Calu3 (cell line): ENCODE measurements around the gene KLHL10. TPM values are rescaled to one million over a fixed set of nuclear protein-coding genes. Genes with fewer than 3 reads are reported as not detected.

ENCODE experiments used
- BruUV-seq: library from RNA; stranded (reverse); fragments of 400-500 nt; replicated peaks from 2 replicates; lab custom pipeline; 2021; lab: Mats Ljungman, UMichigan
- CTCF ChIA-PET: fragments of 300-600 bp; sonication (Branson Sonifier 250); formaldehyde crosslinking; loops from one replicate; lab custom pipeline; 2022; ENCODE audit warnings: antibody characterized with exemption; lab: Charles Lee
- DNase-seq: peaks from one replicate; pipeline ENCODE4 v3.0.0; 2022
- H3K27ac Mint-ChIP-seq: one replicate; pipeline ENCODE4 v1.8.0; 2022; ENCODE audit warnings: mixed read lengths; ENCODE audit not compliant: unreplicated experiment
- H3K27me3 Mint-ChIP-seq: one replicate; pipeline ENCODE4 v1.8.0; 2022; ENCODE audit warnings: mixed read lengths; ENCODE audit not compliant: unreplicated experiment
- H3K36me3 Mint-ChIP-seq: one replicate; pipeline ENCODE4 v1.8.0; 2022; ENCODE audit warnings: mild to moderate bottlenecking, moderate library complexity, mixed read lengths; ENCODE audit not compliant: insufficient read depth, unreplicated experiment
- H3K4me1 Mint-ChIP-seq: one replicate; pipeline ENCODE4 v1.8.0; 2022; ENCODE audit warnings: mild to moderate bottlenecking, low read depth, mixed read lengths; ENCODE audit not compliant: unreplicated experiment
- H3K4me3 Mint-ChIP-seq: one replicate; pipeline ENCODE4 v1.8.0; 2022; ENCODE audit warnings: mild to moderate bottlenecking, low read depth, moderate library complexity, mixed read lengths; ENCODE audit not compliant: unreplicated experiment
- H3K9me3 Mint-ChIP-seq: one replicate; pipeline ENCODE4 v1.8.0; 2022; ENCODE audit warnings: low read depth, mixed read lengths; ENCODE audit not compliant: unreplicated experiment
- intact Hi-C: fragments of 100-400 bp; cut with micrococcal nuclease; formaldehyde crosslinking; loops from one replicate; pipeline ENCODE4 v1.10.0; 2022; ENCODE audit not compliant: unreplicated experiment
- total RNA-seq: library from RNA; stranded (reverse); gene quantifications from 2 replicates; pipeline ENCODE4 v1.2.3, GENCODE V29; 2022
- TF ChIP-seq, protein P1 (sequence below): fragments of 200-600 bp; IDR thresholded peaks from one replicate; pipeline ENCODE4 v1.8.0; 2022; ENCODE audit warnings: antibody characterized with exemption; ENCODE audit not compliant: unreplicated experiment

The KLHL10 gene
- total RNA-seq, 1 experiment from 2014 or later: not detected

DNA sequence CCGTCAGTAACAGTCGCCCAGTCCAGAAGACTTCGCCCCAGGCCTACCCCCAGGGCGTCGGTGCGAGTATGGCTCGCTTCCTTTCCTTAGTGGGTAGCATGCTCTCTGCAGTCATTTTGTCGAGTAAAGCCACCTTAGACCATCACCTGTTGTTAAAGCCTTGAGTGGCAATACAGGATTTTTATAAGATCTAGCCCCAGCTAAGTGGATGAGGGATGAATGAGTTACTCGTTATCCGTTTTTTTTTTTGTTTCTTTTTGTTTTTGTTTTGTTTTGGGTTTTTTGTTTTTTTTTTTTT, 27.9 kb downstream of the KLHL10 start:
- intact Hi-C loops: no loop called here
- H3K4me1 Mint-ChIP-seq: peaks cover 9% of the 10 kb centered on the region
- BruUV-seq: no TSS peak
- H3K4me3 Mint-ChIP-seq: no peak overlapping the region
- CTCF ChIA-PET: interaction anchor here (0.7 to 1.9 kb wide), 4 partner anchors 14 to 242 kb away, joined by 3 to 7 read pairs (median 4); partner anchors contain the start of gene EIF1
- H3K36me3 Mint-ChIP-seq: peaks cover 38% of the 10 kb centered on the region
- TF ChIP-seq, protein P1, sequence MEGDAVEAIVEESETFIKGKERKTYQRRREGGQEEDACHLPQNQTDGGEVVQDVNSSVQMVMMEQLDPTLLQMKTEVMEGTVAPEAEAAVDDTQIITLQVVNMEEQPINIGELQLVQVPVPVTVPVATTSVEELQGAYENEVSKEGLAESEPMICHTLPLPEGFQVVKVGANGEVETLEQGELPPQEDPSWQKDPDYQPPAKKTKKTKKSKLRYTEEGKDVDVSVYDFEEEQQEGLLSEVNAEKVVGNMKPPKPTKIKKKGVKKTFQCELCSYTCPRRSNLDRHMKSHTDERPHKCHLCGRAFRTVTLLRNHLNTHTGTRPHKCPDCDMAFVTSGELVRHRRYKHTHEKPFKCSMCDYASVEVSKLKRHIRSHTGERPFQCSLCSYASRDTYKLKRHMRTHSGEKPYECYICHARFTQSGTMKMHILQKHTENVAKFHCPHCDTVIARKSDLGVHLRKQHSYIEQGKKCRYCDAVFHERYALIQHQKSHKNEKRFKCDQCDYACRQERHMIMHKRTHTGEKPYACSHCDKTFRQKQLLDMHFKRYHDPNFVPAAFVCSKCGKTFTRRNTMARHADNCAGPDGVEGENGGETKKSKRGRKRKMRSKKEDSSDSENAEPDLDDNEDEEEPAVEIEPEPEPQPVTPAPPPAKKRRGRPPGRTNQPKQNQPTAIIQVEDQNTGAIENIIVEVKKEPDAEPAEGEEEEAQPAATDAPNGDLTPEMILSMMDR: no peak
- no peaks in the 10 kb centered on the region for H3K27me3 Mint-ChIP-seq
- no peaks in the 10 kb centered on the region for H3K9me3 Mint-ChIP-seq
- H3K27ac Mint-ChIP-seq: peak overlapping the region; percentile 42
- no peak for DNase-seq

DNA sequence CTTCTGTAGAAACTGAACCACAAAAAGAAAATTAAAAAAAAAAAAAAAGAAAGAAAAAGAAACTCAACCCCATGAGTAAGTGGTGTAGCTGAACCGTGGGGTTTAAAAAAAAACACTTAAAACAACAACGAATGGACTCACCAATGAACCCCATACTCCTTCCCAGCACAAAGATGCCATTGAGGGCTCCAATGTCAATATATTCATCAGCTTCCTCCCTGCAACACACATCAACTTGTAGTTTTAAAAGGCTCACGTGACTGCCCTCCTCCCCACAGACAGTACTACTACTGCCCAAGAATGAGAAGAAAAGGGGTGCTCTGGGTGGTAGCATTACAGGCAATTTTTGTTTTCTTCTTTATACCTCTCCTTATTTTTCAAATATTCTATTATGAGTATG, 30.9 kb downstream of the KLHL10 start:
- BruUV-seq: no TSS peak
- H3K27me3 Mint-ChIP-seq: no peaks in the 10 kb centered on the region
- intact Hi-C loops: no loop called here
- no peak for DNase-seq
- H3K27ac Mint-ChIP-seq: no peak overlapping the region
- no peaks in the 10 kb centered on the region for H3K4me1 Mint-ChIP-seq
- peaks cover 69% of the 10 kb centered on the region for H3K36me3 Mint-ChIP-seq
- no peaks in the 10 kb centered on the region for H3K9me3 Mint-ChIP-seq
- no peak overlapping the region for H3K4me3 Mint-ChIP-seq
- TF ChIP-seq, protein P1: no peak
- CTCF ChIA-PET: no interaction called here

GRCh38 chr17:41869426-41869825, 31.8 kb downstream of the KLHL10 start:
- CTCF ChIA-PET: no interaction called here
- Mint-ChIP-seq H3K4me3 (no peak overlapping the region), H3K9me3 (no peaks in the 10 kb centered on the region), H3K36me3 (peaks cover 77% of the 10 kb centered on the region), H3K27me3 (no peaks in the 10 kb centered on the region), H3K4me1 (no peaks in the 10 kb centered on the region), H3K27ac (no peak overlapping the region)
- intact Hi-C loops: no loop called here
- no peak for DNase-seq
- TF ChIP-seq, protein P1: no peak
- BruUV-seq: no TSS peak

- no peak for DNase-seq
- Mint-ChIP-seq H3K36me3 (peaks cover 84% of the 10 kb centered on the region), H3K4me1 (no peaks in the 10 kb centered on the region), H3K9me3 (no peaks in the 10 kb centered on the region), H3K27me3 (no peaks in the 10 kb centered on the region), H3K4me3 (no peak overlapping the region), H3K27ac (no peak overlapping the region)
- CTCF ChIA-PET: interaction anchor here (0.5 kb wide), 1 partner anchor 251 kb away, joined by 3 read pairs; no protein-coding TSS in a partner anchor
- intact Hi-C loops: no loop called here
- BruUV-seq: no TSS peak
- TF ChIP-seq, protein P1: no peak
These were observed 32.5 kb downstream of the KLHL10 start for GRCh38 chr17:41870097-41870496.
